NCI-H510A (cell line): ENCODE measurements around the gene CNN2.

Experiments used
- DNase-seq: peaks from one replicate; lab custom pipeline; 2025; lab: John Stamatoyannopoulos, UW

CNN2 gene

GRCh38 chr19:995051-995827 lies 31.2 kb upstream of the CNN2 start:
- DNase-seq: no peak

GRCh38 chr19:996051-996838 lies 30.2 kb upstream of the CNN2 start:
- DNase-seq: no peak

- no peak for DNase-seq
Measured at GRCh38 chr19:998064-998463, 28.3 kb upstream of the CNN2 start.

GRCh38 chr19:999379-999719 lies 27.1 kb upstream of the CNN2 start:
- no peak for DNase-seq

- DNase-seq: no peak
Measured at GRCh38 chr19:1000095-1000494, 26.3 kb upstream of the CNN2 start, which contains the start of gene GRIN3B. GRIN3B (plus strand) TSS chr19:1000419; CDS start chr19:1000438, 19 bp downstream.

- DNase-seq: no peak
Measured at GRCh38 chr19:1000591-1001537, 25.5 kb upstream of the CNN2 start.

GRCh38 chr19:1001538-1002166 lies 24.8 kb upstream of the CNN2 start:
- no peak for DNase-seq

- DNase-seq: no peak
Measured at GRCh38 chr19:1002600-1002999, 23.8 kb upstream of the CNN2 start.

- no peak for DNase-seq
Measured at GRCh38 chr19:1003283-1003682, 23.1 kb upstream of the CNN2 start.

GRCh38 chr19:1004204-1004802 lies 22.1 kb upstream of the CNN2 start:
- no peak for DNase-seq

- DNase-seq: no peak
Measured at GRCh38 chr19:1004803-1005664, 21.4 kb upstream of the CNN2 start.

- no peak for DNase-seq
Measured at GRCh38 chr19:1006711-1007398, 19.6 kb upstream of the CNN2 start.

- no peak for DNase-seq
Measured at GRCh38 chr19:1007399-1008251, 18.8 kb upstream of the CNN2 start.

- DNase-seq: no peak
Measured at GRCh38 chr19:1008268-1009040, 18.0 kb upstream of the CNN2 start.

- no peak for DNase-seq
Measured at GRCh38 chr19:1009041-1009980, 17.1 kb upstream of the CNN2 start.

GRCh38 chr19:1009981-1010538 lies 16.3 kb upstream of the CNN2 start:
- DNase-seq: no peak
